ENCODE data around the gene CCDC71. TPM values are rescaled to one million over a fixed set of nuclear protein-coding genes. Genes with fewer than 3 reads are reported as not detected.

The CCDC71 gene
- total RNA-seq, 2 experiments from 2014 or later = 23.4 to 27.9 TPM

DNA sequence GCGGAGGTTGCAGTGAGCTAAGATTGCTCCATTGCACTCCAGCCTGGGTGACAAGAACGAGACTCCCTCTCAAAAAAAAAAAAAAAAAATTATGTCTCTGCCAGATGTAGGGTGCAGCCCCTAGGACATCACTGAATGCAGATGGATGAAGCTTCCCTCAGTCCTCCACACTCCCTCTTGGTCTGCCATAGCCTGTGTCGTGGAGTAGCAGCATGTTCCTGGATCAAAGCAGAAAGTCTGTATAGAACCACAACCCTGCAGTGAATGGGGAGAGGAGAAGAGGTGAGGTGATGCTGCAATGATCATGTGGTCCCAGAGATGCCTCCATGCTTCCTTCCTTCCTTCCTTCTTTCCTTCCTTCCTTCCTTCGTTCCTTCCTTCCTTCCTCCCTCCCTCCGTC lies 18.0 kb downstream of the CCDC71 start:
- Histone ChIP-seq H4K20me1 (ENCODE audit: insufficient read depth, low read length) (no peaks in the 10 kb centered on the region), H3K79me2 (ENCODE audit: insufficient read depth, low read depth, low read length) (no peaks in the 10 kb centered on the region), H3K36me3 (ENCODE audit: insufficient read depth, low read length) (no peaks in the 10 kb centered on the region), H3K9me2 (ENCODE audit: insufficient read depth, low read length) (no peaks in the 10 kb centered on the region), H3K27ac (ENCODE audit: low read depth, low read length, poor library complexity, severe bottlenecking) (no peak overlapping the region), H3K9me3 (ENCODE audit: low read length) (no peaks in the 10 kb centered on the region), H3K4me2 (ENCODE audit: low read length) (no peak overlapping the region), H3K4me3 (ENCODE audit: low read depth, low read length, poor library complexity, severe bottlenecking) (no peak overlapping the region), H3K4me1 (ENCODE audit: insufficient read depth, low read length, poor library complexity, severe bottlenecking) (no peaks in the 10 kb centered on the region), H2AFZ (ENCODE audit: low read length) (no peak overlapping the region)
- intact Hi-C loops (cut with micrococcal nuclease; ENCODE audit: unreplicated experiment) = no loop called here
- BruUV-seq (replicated peaks) = no TSS peak
- ChIA-PET POLR2A (interaction anchor here (0.7 kb wide), 1 partner anchor 150 kb away, joined by 3 read pairs; no protein-coding TSS in a partner anchor), CTCF (ENCODE audit: unreplicated experiment) (interaction anchor here (0.6 kb wide), 1 partner anchor 10 kb away, joined by 3 read pairs; no protein-coding TSS in a partner anchor)
- no peak for DNase-seq (ENCODE audit: low spot score)
- TF ChIP-seq, protein P1, sequence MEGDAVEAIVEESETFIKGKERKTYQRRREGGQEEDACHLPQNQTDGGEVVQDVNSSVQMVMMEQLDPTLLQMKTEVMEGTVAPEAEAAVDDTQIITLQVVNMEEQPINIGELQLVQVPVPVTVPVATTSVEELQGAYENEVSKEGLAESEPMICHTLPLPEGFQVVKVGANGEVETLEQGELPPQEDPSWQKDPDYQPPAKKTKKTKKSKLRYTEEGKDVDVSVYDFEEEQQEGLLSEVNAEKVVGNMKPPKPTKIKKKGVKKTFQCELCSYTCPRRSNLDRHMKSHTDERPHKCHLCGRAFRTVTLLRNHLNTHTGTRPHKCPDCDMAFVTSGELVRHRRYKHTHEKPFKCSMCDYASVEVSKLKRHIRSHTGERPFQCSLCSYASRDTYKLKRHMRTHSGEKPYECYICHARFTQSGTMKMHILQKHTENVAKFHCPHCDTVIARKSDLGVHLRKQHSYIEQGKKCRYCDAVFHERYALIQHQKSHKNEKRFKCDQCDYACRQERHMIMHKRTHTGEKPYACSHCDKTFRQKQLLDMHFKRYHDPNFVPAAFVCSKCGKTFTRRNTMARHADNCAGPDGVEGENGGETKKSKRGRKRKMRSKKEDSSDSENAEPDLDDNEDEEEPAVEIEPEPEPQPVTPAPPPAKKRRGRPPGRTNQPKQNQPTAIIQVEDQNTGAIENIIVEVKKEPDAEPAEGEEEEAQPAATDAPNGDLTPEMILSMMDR (conservative IDR thresholded peaks at IDR 0.05; ENCODE audit: low read length) = no peak

DNA sequence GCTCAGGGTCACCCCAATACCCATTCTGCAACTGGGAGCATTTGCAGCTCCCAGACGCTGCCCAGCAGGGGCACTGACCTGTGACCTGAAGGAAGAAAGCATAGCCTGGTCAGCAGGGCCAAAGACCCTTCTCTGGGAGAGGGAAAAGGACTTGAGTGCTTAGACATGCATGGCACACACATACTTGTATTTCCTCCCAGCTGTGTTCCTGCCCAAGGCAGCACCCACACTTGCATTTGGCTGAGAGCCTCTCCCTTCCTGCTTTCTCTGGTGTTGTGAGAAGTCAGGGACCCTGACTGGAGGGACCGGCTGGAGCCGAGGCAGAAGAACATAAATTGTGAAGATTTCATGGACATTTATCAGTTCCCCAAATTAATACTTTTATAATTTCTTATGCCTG lies 26.1 kb downstream of the CCDC71 start:
- H3K4me3 ChIP-seq (ENCODE audit: low read depth, low read length, poor library complexity, severe bottlenecking) = no peak overlapping the region
- no TSS peak for BruUV-seq (replicated peaks)
- H3K4me1 ChIP-seq (ENCODE audit: insufficient read depth, low read length, poor library complexity, severe bottlenecking) = no peaks in the 10 kb centered on the region
- no peak overlapping the region for H3K4me2 ChIP-seq (ENCODE audit: low read length)
- CTCF ChIA-PET (ENCODE audit: unreplicated experiment) = no interaction called here
- DNase-seq (ENCODE audit: low spot score) = no peak
- no peaks in the 10 kb centered on the region for H3K79me2 ChIP-seq (ENCODE audit: insufficient read depth, low read depth, low read length)
- H3K27ac ChIP-seq (ENCODE audit: low read depth, low read length, poor library complexity, severe bottlenecking) = no peak overlapping the region
- H4K20me1 ChIP-seq (ENCODE audit: insufficient read depth, low read length) = no peaks in the 10 kb centered on the region
- H3K36me3 ChIP-seq (ENCODE audit: insufficient read depth, low read length) = no peaks in the 10 kb centered on the region
- no peak for TF ChIP-seq EZH2phosphoT487 (IDR thresholded peaks at IDR 0.05; ENCODE audit: borderline replicate concordance, low read depth, low read length)
- TF ChIP-seq, protein P1 (conservative IDR thresholded peaks at IDR 0.05; ENCODE audit: low read length) = no peak
- H3K9me2 ChIP-seq (ENCODE audit: insufficient read depth, low read length) = no peaks in the 10 kb centered on the region
- H3K9me3 ChIP-seq (ENCODE audit: low read length) = no peaks in the 10 kb centered on the region
- no peak overlapping the region for H2AFZ ChIP-seq (ENCODE audit: low read length)
- POLR2A ChIA-PET = no interaction called here
- intact Hi-C loops (cut with micrococcal nuclease; ENCODE audit: unreplicated experiment) = no loop called here

DNA sequence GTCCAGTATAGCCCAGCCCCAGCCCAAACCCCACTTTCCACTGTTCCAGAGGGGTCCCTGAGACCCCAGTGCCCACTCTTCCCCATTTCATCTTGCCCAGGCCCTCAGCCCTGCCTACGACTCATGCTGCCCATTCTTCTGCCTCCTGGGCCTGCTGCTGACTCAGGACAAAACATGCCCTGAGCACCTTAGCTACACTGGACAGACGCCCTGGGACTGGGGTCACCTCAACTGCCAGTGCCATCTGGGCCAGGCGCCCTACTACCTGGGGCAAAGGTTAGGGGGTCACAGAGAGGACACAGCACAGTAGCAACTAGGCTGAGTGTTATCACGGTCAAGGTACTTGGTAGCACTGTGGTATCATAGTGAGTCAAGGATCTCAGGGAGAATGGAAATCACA lies 30.6 kb downstream of the CCDC71 start:
- no peaks in the 10 kb centered on the region for H3K4me1 ChIP-seq (ENCODE audit: insufficient read depth, low read length, poor library complexity, severe bottlenecking)
- TF ChIP-seq EZH2phosphoT487 (IDR thresholded peaks at IDR 0.05; ENCODE audit: borderline replicate concordance, low read depth, low read length) = no peak
- TF ChIP-seq, protein P1 (conservative IDR thresholded peaks at IDR 0.05; ENCODE audit: low read length) = no peak

More for the DNA sequence above, 30.6 kb downstream of the CCDC71 start:
- Histone ChIP-seq H3K9me3 (ENCODE audit: low read length) (no peaks in the 10 kb centered on the region), H3K79me2 (ENCODE audit: insufficient read depth, low read depth, low read length) (no peaks in the 10 kb centered on the region), H3K4me2 (ENCODE audit: low read length) (no peak overlapping the region), H3K4me3 (ENCODE audit: low read depth, low read length, poor library complexity, severe bottlenecking) (no peak overlapping the region), H3K36me3 (ENCODE audit: insufficient read depth, low read length) (no peaks in the 10 kb centered on the region), H3K27ac (ENCODE audit: low read depth, low read length, poor library complexity, severe bottlenecking) (no peak overlapping the region), H2AFZ (ENCODE audit: low read length) (no peak overlapping the region), H3K9me2 (ENCODE audit: insufficient read depth, low read length) (no peaks in the 10 kb centered on the region), H4K20me1 (ENCODE audit: insufficient read depth, low read length) (no peaks in the 10 kb centered on the region)
- CTCF ChIA-PET (ENCODE audit: unreplicated experiment) = no interaction called here
- no peak for DNase-seq (ENCODE audit: low spot score)
- intact Hi-C loops (cut with micrococcal nuclease; ENCODE audit: unreplicated experiment) = no loop called here
- BruUV-seq (replicated peaks) = no TSS peak
- POLR2A ChIA-PET = no interaction called here

Measured in OCI-LY7 (cell line).